Measurements from ENCODE around the gene FREM1.

DNA sequence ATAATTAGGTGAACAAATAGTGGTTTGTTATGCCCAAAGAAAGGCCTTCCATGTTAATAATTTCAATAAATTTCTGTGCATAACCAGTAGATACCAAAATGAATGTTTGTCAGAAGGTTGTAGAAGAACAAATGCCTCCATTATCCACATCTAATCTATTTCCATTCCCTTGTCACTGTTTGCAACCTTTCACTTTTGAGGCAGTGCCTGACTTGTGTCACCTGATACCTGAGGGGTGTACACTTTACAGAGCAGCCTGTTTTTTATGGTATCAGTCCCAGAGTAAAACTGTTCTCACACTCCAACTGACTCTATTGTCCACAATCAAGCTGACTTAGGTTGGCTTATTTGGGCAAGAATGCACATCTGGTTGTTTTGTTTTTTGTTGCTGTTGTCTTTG is 40.1 kb downstream of the FREM1 start:
- no peak for TF ChIP-seq EED (IDR thresholded peaks at IDR 0.05; ENCODE audit: low read depth)
- no peak for TF ChIP-seq CREM (IDR thresholded peaks at IDR 0.05; ENCODE audit: low read depth)
- TF ChIP-seq, protein P1, sequence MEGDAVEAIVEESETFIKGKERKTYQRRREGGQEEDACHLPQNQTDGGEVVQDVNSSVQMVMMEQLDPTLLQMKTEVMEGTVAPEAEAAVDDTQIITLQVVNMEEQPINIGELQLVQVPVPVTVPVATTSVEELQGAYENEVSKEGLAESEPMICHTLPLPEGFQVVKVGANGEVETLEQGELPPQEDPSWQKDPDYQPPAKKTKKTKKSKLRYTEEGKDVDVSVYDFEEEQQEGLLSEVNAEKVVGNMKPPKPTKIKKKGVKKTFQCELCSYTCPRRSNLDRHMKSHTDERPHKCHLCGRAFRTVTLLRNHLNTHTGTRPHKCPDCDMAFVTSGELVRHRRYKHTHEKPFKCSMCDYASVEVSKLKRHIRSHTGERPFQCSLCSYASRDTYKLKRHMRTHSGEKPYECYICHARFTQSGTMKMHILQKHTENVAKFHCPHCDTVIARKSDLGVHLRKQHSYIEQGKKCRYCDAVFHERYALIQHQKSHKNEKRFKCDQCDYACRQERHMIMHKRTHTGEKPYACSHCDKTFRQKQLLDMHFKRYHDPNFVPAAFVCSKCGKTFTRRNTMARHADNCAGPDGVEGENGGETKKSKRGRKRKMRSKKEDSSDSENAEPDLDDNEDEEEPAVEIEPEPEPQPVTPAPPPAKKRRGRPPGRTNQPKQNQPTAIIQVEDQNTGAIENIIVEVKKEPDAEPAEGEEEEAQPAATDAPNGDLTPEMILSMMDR (IDR thresholded peaks at IDR 0.05 in 2 of 3, conservative IDR thresholded peaks at IDR 0.05 in 1 of 3; ENCODE audit: control insufficient read depth in 2 of 3, extremely low read depth in 1 of 3, insufficient read depth in 1 of 3, low read depth in 3 of 3, low read length in 3 of 3): no peak
- TF ChIP-seq, protein P2, sequence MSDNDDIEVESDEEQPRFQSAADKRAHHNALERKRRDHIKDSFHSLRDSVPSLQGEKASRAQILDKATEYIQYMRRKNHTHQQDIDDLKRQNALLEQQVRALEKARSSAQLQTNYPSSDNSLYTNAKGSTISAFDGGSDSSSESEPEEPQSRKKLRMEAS (IDR thresholded peaks at IDR 0.05; ENCODE audit: low read depth, low read length): no peak
- TF ChIP-seq HDAC2 (IDR thresholded peaks at IDR 0.05): no peak
- TF ChIP-seq POLR2AphosphoS5 (IDR thresholded peaks at IDR 0.05; ENCODE audit: low read length): no peak
- TF ChIP-seq, protein P3, sequence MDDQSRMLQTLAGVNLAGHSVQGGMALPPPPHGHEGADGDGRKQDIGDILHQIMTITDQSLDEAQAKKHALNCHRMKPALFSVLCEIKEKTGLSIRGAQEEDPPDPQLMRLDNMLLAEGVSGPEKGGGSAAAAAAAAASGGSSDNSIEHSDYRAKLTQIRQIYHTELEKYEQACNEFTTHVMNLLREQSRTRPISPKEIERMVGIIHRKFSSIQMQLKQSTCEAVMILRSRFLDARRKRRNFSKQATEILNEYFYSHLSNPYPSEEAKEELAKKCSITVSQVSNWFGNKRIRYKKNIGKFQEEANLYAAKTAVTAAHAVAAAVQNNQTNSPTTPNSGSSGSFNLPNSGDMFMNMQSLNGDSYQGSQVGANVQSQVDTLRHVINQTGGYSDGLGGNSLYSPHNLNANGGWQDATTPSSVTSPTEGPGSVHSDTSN (IDR thresholded peaks at IDR 0.05; ENCODE audit: insufficient replicate concordance, low read depth, low read length): no peak
